GF-D8 (cell line): ENCODE data around the gene POP4.
A peak's percentile ranks its signal among the peaks of the same experiment; 100 is the strongest.

ENCODE experiments used
- DNase-seq: peaks from one replicate; lab custom pipeline; 2025; lab: John Stamatoyannopoulos, UW

Gene POP4

DNA sequence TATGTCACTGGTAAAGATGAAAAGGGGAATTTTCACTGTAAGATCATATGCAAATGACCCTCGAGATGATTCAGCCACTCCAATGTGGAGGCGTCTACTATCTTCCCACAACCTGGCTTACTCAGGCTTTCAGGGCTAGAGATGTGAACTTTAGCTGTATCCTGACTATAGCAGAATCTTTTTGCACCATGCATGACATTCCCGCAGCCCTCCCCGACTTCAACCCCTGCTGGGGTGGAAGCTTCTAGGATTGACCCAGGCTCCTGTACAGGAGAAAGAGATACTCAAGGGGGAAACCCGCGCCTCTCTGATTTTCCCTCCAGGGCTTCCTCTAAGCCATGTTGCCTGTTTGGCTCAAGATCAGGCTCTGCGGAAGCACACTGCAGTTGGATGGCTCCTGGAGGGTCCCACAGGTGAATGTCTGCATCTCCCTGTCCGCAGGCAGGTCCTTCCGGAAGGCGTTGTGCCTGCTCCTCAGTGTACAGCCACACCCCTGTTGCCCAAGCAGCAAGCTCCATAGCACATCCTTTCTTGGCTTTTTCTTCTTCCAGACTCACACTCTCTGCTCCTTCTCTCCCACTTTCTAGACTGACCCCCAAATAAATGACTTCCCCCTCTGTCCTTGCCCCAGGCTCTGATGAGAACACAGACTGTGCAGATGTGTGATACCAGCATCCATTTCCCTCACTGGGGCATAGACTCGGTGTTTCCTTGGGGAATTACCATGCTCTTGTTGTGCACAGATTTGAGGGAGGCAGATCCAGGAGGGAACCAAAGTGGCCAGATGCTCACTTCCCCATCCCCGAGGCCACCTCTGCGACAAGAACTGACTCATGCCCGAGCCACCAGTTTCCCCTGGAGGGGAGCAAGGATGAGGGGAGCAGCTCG, 29.1 kb upstream of the POP4 start:
- DNase-seq = no peak

DNA sequence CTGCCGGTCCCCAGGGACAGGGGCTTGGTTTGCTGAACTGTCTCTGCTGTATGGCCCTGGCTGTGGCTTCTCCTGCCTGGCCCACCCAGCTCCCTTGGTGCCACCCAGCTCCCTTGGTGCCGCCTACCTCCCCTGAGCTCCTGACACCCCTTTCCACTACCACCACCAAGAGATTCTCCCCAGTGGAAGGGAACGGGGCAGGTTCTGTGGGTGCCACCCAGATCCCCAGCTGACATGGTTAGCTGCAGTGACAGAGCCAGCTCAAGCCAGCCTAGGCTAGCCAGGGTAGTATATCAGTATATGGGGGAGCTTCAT, 28.5 kb upstream of the POP4 start:
- DNase-seq = no peak

DNA sequence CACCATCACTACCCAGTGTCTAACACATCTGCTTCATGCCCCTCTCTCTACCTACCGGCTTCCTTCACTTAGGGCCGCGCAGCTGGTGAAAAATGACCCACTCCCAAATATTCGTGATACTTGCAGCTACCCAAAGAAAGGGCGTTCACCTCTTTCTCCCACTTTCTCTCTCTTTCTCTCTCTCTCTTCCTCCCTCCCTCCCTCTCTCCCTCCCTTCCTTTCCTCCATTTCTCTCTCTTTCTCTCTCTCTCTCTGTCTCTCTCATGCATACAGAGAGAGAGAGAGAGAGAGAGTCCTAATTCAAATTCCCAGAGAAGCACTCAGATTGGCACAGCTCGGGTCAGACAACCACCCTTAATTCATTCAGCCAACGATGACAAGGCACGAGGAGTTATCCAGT, 27.7 kb upstream of the POP4 start:
- DNase-seq = no peak

DNA sequence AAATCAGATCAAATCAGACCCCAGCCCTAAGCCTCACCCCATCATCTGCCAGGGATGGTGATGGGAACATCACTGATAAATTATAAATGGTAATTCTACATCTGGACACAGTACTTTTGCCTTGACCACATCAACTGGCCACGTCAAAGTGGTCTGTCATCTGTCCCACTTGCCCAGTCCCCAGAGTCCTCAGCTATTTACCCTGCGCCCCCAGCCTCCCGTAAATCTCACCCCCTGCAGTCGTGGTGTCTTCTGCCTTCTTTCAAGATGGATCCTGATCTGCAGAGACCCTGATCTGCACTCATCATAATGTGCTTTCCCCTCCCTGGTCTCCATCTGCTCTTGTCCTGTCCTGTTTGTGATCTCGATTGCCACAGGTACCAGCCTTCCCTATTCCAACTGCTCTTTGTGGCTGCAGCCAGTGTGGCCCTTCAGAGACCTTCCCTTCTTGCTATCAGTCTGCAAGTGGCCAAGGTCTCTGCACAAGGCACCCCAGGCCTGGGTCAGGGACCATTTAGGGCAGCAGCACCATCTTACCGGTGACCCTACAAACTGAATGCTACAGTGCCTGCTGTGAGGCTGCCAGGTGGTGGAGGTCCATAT, 26.7 kb upstream of the POP4 start:
- DNase-seq = no peak

DNA sequence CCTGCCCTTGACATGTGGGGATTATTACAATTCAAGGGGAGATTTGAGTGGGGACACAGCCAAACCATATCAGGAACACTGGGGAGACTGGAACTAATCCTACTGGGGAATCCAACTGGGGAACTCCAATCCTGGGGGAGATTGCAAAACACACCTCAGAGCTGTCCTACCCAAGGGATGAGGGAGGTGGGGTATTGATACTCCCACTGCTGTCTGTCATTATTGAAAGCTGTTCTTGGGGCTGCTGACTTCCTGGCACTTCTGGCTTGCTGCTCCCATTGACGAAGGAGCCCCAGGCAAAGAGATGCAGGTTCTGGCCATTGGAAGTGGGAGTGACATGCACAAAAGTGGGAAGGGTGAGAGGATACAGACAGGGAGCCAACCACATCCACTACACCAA, 24.7 kb upstream of the POP4 start:
- no peak for DNase-seq

DNA sequence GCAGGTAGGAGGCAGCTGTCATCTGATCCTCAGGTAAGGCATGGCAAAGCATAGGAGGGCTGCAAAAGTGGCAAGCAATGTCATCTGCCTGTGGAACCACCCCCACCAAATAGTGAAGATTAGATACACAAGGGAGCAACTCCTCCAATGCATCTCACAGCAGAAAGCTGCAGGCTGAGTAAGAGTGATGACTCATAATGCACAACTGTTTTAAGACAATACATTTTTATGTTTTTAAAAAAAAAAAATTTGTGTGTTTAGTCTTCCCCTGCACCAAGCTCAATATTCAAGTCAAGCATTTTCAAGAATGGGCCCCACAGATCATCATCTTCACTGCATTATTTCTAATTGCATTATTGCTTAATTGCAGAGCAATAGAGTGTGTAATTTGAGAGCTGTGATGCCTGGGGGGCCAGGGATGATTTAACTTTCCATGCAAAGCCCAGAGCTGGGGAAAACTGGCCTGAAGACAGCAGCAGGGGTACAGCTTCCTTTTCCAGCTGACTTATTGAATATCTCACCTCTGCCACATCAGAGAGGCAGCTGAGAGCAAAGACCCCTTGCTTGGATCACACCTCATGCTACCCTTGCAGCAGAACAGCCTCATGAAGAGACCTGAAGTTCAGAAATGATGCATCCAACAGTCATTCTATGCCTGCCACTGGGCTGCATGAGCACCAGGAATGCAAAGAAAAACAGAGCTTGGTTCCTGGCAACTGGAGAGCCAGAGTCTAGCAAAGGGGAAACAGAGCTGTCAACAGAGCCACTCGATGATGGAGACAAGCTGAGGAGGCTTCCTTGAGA, 22.7 kb upstream of the POP4 start:
- DNase-seq = no peak

DNA sequence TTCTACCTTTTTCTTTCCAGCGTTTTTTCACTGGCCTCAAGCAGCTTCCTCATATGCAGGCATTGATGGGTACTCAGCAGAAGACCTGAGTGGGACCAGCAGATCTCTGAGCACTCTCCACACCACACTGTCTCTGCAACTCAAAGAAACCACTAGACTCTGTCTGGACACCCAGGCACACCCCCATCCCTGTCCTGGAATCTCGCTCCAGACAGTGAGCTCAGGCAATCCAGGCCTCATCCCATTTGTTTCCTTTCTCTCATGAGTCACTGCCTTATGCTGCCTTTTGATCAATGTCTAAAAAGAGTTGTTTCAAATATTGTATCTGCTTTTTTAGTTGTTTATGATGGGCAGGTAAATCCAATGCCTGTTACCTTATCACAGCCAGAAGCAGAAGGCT, 19.7 kb upstream of the POP4 start:
- DNase-seq = no peak

DNA sequence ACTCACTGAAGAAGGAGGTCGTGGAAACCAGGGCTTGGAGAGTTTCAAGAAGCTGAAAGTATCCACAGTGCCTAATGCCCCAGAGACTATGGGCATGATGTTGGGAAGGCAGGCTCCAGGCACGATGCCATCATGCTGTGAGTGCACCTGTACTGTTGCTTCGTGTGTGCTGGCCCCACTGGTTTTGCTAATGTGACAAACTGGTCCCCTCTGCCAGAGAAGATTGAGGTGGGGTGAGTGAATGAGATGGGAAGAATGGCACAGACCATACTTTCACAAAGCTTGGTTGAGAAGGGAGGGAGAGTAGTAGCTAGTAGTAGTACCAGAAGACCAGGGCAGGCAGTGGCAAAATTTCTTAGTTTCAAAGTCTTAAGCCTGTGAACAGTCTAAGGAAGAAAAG, 19.0 kb upstream of the POP4 start:
- DNase-seq = no peak

DNA sequence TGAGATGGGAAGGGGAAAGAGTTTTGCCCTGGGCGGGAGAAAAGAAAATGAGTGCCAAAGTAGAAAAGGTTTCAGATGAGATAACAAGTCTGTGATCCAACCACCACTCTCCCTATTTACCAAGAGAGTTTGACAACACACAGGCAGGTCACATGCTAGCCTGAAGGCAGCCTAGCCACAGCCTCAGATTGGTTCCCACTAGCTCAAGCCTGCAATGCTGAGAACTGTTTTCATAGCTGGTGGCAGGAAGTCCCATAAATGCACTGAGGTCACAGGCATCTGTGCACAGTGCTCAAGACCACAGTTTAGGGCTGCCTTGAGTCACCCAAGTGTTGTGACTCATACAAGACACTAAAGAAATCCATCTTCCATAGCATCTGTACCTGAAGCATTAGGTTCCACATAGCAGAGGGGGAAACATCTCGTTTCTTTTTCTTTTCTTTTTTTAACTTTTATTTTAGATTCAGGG, 18.5 kb upstream of the POP4 start:
- no peak for DNase-seq

DNA sequence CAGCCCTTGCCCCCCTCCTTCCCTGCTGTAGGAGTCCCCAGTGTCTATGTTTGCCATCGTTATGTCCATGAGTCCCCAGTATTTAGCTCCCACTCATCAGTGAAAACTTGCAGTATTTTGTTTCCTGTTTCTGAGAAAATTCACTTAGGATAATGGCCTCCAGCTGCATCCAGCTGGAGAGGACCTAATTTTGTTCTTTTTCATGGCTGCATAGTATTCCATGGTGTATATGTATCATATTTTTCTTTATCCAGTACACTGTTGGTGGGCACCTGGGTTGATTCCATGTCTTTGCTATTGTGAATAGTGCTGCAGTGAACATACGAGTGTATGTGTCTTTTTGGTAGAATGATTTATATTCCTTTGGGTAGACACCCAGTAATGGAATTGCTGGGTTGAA, 18.0 kb upstream of the POP4 start:
- DNase-seq = no peak

DNA sequence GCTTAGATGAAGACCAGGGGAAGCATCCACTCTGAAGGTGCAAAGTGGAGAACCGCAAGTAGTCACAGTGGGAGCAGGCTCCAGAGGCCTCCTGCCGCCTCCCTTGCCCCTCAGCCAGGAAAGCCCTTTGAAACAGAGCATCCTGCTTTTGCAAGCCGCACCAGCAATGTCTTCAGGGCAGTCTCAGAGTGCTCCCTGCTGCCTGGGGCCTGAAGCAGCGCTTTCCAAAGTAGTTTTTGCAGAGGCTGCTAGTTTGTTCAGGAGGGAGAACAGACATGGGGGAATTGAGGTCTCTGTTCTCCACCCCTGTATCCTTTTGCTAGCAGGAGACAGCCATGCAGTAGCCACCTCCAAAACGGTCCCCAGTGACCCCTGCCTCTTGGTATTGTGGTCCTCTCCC, 15.8 kb upstream of the POP4 start:
- DNase-seq = no peak

DNA sequence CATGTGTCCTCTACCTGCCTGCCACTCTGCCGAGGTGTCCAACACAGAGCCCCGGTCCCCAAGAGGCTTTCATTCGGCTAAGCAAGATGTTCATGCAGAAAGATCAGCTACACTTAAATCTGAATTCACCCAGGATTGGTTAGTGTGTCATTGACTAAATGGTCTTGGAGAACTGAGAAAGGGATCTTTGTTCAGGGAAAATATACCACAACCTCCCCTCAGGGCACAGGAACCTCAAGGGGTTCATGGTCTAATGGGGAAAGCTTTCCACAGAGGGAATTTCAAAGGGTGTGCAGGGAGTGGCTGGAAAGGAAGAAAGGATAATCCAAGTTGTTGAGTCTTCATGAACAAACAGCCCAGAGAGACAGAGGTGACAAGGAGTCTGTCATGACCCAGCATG, 14.4 kb upstream of the POP4 start:
- no peak for DNase-seq

DNA sequence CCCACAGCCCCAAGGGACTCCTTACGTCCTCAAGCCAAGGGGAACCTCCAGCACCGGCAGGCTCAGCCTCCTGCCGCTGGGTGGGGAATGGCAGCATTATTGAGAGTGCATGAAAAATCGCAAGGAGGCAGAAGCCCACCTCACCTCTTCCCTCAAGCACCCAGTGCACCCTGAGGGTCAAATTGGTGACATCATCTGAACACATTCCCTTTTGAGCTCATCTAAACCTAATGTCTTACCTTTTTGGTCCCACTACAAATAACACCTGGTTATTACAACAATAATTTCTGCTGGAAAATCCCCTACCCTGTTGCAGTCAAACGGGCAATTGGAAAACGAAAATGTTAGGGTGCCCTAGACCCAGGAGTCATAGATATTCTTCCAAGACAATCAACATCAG, 12.2 kb upstream of the POP4 start:
- DNase-seq = no peak

DNA sequence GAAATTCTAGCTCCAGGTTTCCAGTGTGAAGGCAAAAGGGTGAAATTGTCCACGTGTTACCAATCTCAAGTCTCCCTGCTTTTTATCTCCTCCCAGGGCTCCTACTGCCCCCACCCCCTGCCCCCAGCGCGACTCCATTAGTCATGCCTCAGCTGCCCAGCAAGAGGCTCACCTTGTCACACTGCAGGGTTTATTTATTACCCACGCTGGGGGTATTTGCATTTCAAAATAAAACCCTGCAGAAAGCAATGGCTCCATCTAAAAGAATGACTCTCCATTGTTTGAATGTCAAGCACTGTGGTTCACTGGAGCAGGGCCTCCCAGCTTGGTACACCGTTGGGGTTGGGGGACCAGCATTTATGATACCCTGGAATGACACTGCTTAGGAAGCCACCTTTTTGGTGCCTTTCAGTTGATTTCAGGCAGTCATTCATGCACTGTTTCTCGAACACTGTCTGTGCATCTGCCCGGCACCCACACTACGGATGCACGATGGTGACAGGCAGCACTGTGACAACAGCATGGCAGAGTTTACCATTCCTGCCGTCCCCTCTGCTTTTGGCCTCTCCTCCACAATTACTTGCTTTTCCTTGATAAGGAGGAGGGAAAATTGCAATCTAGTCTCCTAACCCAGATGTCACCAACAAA, 9.9 kb upstream of the POP4 start:
- no peak for DNase-seq

DNA sequence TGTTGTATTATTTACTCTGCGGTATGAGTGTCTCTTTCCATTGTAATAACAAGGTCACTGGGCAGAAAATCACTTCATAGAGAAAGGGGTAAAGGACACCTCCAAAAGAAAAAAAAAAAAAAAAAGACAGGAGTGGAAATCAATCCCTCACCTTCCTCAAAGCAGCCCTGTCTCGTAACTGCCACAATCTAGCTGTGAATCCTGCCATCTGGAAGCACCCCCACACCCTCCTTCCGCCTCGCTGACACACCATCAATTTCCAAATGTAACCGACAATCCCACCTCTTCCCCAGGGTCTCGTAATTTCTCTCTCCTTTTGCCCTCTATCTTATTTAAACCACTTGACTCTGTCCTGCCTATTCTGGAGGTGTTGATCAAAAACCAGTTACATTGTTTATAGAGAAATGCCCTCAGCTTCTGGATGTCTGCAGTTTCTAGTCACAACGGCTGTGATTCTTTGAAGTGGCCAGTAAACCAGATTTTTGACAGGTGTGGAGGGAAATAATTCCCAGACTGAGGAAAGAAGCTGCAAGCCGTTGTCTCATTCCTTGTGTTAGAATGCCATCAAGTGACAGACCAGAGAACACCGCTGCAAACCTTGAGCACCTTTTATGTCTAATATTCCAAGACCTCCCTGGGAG, 9.1 kb upstream of the POP4 start:
- DNase-seq = no peak

DNA sequence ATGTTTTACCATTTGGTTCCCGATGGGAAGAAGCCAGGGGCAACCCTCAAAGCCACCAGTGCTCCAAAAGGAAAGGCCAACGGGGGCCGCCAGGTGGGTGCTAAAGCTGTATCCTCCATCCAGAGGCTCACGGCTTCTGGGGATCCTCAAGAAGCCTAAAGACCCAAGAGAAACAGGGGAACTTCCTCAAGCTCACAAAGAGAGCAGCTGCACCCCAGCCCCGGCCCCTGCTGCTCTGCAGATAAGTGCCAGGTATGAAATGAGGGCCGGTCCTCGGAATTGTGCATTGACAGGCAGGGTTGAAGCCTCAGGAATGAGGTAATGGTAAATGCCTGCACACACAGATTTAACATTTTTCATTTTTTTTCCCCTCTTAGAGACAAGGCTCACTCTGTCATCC, 8.0 kb upstream of the POP4 start:
- DNase-seq = no peak

DNA sequence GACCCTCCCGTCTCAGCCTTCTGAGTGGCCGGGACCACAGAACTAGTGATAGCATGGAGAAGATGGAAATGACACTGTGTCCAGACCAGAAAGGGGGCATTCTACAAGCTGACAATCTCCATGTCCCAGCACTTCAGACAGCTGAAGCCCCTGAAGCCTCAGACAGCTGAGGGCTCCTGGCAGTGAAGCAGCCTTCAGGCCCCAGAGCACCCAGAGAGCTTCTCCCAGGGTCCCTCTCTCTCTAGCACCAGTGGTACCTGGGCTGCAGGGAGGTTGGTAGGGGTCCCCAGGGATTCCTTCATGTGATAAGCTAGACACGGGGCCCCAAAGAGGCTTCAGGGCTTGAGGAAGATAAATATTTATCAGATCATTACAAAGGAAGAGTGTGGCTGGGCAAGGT, 7.6 kb upstream of the POP4 start:
- no peak for DNase-seq

DNA sequence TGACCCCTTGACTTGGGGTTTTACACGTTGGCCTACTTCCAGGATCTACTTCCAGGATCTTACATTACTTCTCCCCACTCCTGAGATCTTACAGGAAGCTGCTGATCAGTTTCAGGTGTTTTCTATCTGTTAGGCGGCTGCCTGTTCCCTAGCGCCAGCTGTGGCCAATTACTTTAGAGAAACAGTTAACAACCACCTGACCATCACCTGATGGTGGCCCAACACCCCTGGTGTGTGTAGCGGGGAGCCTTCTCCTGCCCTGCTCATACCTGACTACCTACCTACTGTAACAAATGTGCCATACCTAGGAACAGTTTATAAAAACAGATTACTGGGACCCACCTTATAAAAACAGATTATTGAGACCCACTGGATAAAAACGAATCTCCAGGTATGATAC, 2.8 kb upstream of the POP4 start:
- no peak for DNase-seq

DNA sequence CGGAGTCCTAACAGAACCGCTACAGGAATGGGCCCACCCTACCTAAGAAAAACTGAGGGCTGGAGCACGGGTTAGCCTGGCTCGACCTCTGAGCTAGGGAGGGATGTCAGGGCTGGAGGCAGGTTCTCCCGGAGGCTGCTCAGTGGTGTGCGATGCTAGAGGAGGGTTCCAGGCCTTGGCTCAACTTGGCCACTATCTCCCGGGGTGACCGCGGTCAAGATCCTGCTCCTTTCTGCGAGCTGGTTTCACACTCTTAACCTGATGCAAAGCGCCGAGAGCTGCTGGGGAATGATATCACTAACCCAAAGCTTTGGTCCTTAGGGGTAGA, 301 bp downstream of the POP4 start:
- no peak for DNase-seq

DNA sequence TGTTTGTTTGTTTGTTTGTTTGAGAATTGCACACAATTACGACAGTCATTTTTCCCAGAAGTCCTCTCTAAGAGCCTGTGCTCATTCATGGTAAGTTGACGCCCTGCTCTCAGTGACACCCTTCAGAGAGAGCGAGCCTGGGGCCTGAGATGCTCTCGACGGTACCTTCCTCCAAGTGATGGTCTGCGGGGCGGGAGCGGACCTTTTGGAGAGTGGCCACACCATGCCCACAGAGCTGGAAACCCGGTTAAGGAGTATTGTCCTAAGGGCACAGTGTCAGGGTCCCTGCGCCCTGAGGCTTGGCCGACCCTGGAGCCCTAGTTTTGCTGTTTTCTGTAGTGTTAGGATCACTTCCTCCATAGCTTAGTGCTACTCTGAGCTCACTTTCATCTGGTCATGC, 3.6 kb downstream of the POP4 start:
- DNase-seq = no peak

DNA sequence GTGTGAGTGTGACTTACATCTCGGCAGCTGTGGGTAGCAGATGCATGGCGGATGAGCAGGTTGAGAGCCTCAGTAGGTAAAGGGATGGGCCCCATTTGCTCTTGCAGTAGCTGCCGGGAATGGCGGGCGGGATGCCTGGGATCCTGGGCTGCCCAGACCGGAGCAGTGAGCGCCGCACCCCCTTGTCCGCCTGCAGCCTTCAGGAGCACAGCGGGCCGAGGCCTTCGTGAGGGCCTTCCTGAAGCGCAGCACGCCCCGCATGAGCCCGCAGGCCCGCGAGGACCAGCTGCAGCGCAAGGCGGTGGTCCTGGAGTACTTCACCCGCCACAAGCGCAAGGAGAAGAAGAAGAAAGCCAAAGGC, 4.1 kb downstream of the POP4 start:
- DNase-seq = no peak

DNA sequence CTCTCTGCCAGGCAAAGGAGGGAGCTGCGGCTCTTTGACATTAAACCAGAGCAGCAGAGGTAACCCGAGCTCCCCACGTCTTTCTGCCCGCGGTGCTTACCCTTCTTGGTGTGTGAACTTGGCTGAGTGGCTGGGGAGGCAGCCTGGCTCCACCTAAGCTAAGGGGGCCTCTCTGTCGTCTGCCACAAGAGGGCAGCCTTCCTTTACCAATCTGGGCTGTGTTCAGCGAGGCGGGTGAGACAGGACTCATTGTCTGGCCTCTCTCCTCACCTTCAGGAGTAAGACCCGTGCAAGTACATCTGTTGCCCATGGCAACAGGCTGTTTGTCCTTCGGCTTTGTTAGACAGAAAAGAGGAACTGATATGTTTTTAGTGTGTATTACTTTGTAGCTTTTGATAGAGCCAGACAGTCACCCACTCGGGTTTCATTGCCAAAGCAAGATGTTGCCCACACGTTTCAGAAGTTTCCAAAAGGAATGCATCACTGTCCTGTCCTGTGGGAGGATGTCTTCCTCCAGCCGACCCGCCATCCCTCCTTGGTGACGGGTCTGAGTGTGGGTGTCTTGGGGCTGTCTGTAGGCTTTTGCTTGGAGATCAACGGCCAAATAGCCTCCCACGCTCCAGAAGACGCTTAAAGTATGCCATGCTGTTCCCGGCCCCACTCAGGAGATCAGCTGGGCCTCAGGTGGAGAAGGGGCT, 4.6 kb downstream of the POP4 start:
- DNase-seq = peak; percentile 63
